SK-N-SH treated with all-trans-retinoic acid at 6 μM for 48 hours (cell line): ENCODE measurements around the gene CDC20.

ENCODE experiments used
- ATAC-seq: fragments of 200-7000 bp; cut with Tn5 transposase; 3 replicates; pipeline ENCODE4 v1.9.1; 2020; ENCODE audit warnings: mild to moderate bottlenecking, moderate library complexity
- BACH2 ChIP-seq: fragments of 250-450 bp; sonication (Bioruptor Pico); IDR thresholded peaks from 2 replicates; pipeline ENCODE4 v1.9.0; 2021; ENCODE audit warnings: mild to moderate bottlenecking, borderline replicate concordance
- CSRNP3 ChIP-seq: fragments of 250-450 bp; sonication (Bioruptor Pico); IDR thresholded peaks from 2 replicates; pipeline ENCODE4 v1.5.1; 2021; ENCODE audit warnings: mild to moderate bottlenecking, moderate library complexity
- ESRRG ChIP-seq: fragments of 250-450 bp; sonication (Bioruptor Pico); IDR thresholded peaks from 2 replicates; pipeline ENCODE4 v1.6.1; 2021; ENCODE audit warnings: mild to moderate bottlenecking
- ISL1 ChIP-seq: fragments of 250-450 bp; sonication (Bioruptor Pico); IDR thresholded peaks from 2 replicates; pipeline ENCODE4 v2.1.2; 2022; ENCODE audit warnings: mild to moderate bottlenecking, moderate library complexity
- OSR1 ChIP-seq: fragments of 250-450 bp; sonication (Bioruptor Pico); IDR thresholded peaks from 2 replicates; pipeline ENCODE4 v1.8.0; 2022; ENCODE audit warnings: moderate library complexity, mild to moderate bottlenecking, inconsistent platforms
- PATZ1 ChIP-seq: fragments of 250-450 bp; sonication (Bioruptor Pico); IDR thresholded peaks from 2 replicates; pipeline ENCODE4 v1.8.0; 2020; ENCODE audit warnings: mild to moderate bottlenecking, moderate library complexity, borderline replicate concordance
- PPARA ChIP-seq: fragments of 250-450 bp; sonication (Bioruptor Pico); IDR thresholded peaks from 2 replicates; pipeline ENCODE4 v1.5.0; 2020; ENCODE audit warnings: mild to moderate bottlenecking, borderline replicate concordance
- RARB ChIP-seq: fragments of 250-450 bp; sonication (Bioruptor Pico); IDR thresholded peaks from 2 replicates; pipeline ENCODE4 v1.8.0; 2021; ENCODE audit warnings: mild to moderate bottlenecking, moderate library complexity
- SNAI2 ChIP-seq: fragments of 250-450 bp; sonication (Bioruptor Pico); IDR thresholded peaks from 2 replicates; pipeline ENCODE4 v1.5.0; 2020; ENCODE audit warnings: mild to moderate bottlenecking, moderate library complexity
- TOX ChIP-seq: fragments of 250-450 bp; sonication (Bioruptor Pico); IDR thresholded peaks from 2 replicates; pipeline ENCODE4 v1.8.0; 2021; ENCODE audit warnings: mild to moderate bottlenecking, moderate library complexity, borderline replicate concordance
- ZFP3 ChIP-seq: fragments of 250-450 bp; sonication (Bioruptor Pico); IDR thresholded peaks from 2 replicates; pipeline ENCODE4 v1.5.0; 2020; ENCODE audit warnings: mild to moderate bottlenecking, moderate library complexity
- ZFP30 ChIP-seq: fragments of 450-650 bp; formaldehyde crosslinking; IDR thresholded peaks from 2 replicates; pipeline ENCODE4 v1.5.0; 2022; ENCODE audit warnings: mild to moderate bottlenecking, moderate library complexity
- ZNF565 ChIP-seq: fragments of 450-650 bp; formaldehyde crosslinking; conservative IDR thresholded peaks from 2 replicates; pipeline ENCODE4 v1.5.0; 2020; ENCODE audit warnings: low read depth, mild to moderate bottlenecking, moderate library complexity
- ZNF8 ChIP-seq: fragments of 450-650 bp; formaldehyde crosslinking; IDR thresholded peaks from 2 replicates; pipeline ENCODE4 v1.5.0; 2020; ENCODE audit warnings: mild to moderate bottlenecking, moderate library complexity
- TF ChIP-seq, protein P1 (sequence below): fragments of 250-450 bp; sonication (Bioruptor Pico); IDR thresholded peaks from 2 replicates; pipeline ENCODE4 v1.5.0; 2020; ENCODE audit warnings: mild to moderate bottlenecking, moderate library complexity
- TF ChIP-seq, protein P2 (sequence below): fragments of 250-450 bp; sonication (Bioruptor Pico); IDR thresholded peaks from 2 replicates; pipeline ENCODE4 v1.8.0; 2021; ENCODE audit warnings: low read depth, mild to moderate bottlenecking, moderate library complexity, borderline replicate concordance

The CDC20 gene

GRCh38 chr1:43312212-43312623 lies 46.6 kb upstream of the CDC20 start:
- no peak for ATAC-seq
- TF ChIP-seq CSRNP3 (CRISPR knock-in tag) = no peak
- TF ChIP-seq ESRRG (CRISPR knock-in tag) = no peak
- no peak for TF ChIP-seq PPARA
- TF ChIP-seq ISL1 (CRISPR knock-in tag) = no peak
- TF ChIP-seq, protein P1, sequence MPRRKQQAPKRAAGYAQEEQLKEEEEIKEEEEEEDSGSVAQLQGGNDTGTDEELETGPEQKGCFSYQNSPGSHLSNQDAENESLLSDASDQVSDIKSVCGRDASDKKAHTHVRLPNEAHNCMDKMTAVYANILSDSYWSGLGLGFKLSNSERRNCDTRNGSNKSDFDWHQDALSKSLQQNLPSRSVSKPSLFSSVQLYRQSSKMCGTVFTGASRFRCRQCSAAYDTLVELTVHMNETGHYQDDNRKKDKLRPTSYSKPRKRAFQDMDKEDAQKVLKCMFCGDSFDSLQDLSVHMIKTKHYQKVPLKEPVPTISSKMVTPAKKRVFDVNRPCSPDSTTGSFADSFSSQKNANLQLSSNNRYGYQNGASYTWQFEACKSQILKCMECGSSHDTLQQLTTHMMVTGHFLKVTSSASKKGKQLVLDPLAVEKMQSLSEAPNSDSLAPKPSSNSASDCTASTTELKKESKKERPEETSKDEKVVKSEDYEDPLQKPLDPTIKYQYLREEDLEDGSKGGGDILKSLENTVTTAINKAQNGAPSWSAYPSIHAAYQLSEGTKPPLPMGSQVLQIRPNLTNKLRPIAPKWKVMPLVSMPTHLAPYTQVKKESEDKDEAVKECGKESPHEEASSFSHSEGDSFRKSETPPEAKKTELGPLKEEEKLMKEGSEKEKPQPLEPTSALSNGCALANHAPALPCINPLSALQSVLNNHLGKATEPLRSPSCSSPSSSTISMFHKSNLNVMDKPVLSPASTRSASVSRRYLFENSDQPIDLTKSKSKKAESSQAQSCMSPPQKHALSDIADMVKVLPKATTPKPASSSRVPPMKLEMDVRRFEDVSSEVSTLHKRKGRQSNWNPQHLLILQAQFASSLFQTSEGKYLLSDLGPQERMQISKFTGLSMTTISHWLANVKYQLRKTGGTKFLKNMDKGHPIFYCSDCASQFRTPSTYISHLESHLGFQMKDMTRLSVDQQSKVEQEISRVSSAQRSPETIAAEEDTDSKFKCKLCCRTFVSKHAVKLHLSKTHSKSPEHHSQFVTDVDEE (CRISPR knock-in tag) = no peak
- no peak for TF ChIP-seq ZNF565 (CRISPR knock-in tag)
- TF ChIP-seq OSR1 (CRISPR knock-in tag) = no peak
- TF ChIP-seq PATZ1 (CRISPR knock-in tag) = no peak
- no peak for TF ChIP-seq SNAI2 (CRISPR knock-in tag)

- TF ChIP-seq OSR1 (CRISPR knock-in tag) = no peak
- no peak for TF ChIP-seq PPARA
- no peak for TF ChIP-seq ZFP30 (CRISPR knock-in tag)
- ATAC-seq = no peak
These were observed 45.9 kb upstream of the CDC20 start for GRCh38 chr1:43312663-43313515.

DNA sequence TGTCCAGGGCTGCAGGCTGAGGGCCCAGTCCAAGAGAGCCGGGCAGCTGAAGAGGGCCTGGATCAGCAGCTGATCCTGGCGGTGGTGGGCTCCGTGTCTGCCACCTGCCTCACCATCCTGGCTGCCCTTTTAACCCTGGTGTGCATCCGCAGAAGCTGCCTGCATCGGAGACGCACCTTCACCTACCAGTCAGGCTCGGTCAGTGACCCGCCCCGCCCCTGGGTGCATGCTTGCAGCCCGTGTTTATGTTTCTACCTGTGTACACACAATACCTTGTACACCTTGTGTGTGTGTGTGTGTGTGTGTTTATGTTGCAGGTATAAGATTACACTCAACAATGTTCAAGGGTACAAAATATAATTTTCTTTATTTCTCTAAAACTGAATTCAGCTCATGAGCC lies 45.0 kb upstream of the CDC20 start:
- no peak for ATAC-seq
- no peak for TF ChIP-seq PATZ1 (CRISPR knock-in tag)
- no peak for TF ChIP-seq TOX
- TF ChIP-seq, protein P2, sequence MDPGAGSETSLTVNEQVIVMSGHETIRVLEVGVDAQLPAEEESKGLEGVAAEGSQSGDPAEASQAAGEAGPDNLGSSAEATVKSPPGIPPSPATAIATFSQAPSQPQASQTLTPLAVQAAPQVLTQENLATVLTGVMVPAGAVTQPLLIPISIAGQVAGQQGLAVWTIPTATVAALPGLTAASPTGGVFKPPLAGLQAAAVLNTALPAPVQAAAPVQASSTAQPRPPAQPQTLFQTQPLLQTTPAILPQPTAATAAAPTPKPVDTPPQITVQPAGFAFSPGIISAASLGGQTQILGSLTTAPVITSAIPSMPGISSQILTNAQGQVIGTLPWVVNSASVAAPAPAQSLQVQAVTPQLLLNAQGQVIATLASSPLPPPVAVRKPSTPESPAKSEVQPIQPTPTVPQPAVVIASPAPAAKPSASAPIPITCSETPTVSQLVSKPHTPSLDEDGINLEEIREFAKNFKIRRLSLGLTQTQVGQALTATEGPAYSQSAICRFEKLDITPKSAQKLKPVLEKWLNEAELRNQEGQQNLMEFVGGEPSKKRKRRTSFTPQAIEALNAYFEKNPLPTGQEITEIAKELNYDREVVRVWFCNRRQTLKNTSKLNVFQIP (CRISPR knock-in tag) = no peak
- no peak for TF ChIP-seq ZNF8
- TF ChIP-seq ZFP3 = no peak

GRCh38 chr1:43314233-43314632 lies 44.5 kb upstream of the CDC20 start:
- no peak for ATAC-seq
- TF ChIP-seq BACH2 (CRISPR knock-in tag) (no peak), ESRRG (CRISPR knock-in tag) (no peak), ZNF565 (CRISPR knock-in tag) (no peak), RARB (CRISPR knock-in tag) (no peak)
- TF ChIP-seq, protein P1 (CRISPR knock-in tag) = no peak
